Vagina (tissue), 2 donors: ENCODE measurements around the gene LRCH4.

Experiments
- CTCF ChIP-seq, 3 experiments: fragments of 450-650 bp in 2 of 3; fragments of 200-600 bp in 1 of 3; sonication (generic) in 1 of 3; IDR thresholded peaks; one replicate each; pipeline ENCODE4 v1.5.1; 2017 to 2019; ENCODE audit warnings: antibody characterized with exemption in 3 of 3, mild to moderate bottlenecking in 2 of 3, moderate library complexity in 2 of 3
- POLR2A ChIP-seq, 2 donors: fragments of 450-650 bp; IDR thresholded peaks; one replicate each; pipeline ENCODE4 v1.6.1; 2017; ENCODE audit warnings: antibody characterized with exemption in 2 of 2, mild to moderate bottlenecking in 2 of 2, moderate library complexity in 2 of 2
- POLR2AphosphoS5 ChIP-seq, 2 donors: sonication (generic); formaldehyde crosslinking; IDR thresholded peaks; one replicate each; pipeline ENCODE4 v1.9.0; 2017; ENCODE audit warnings: antibody characterized with exemption in 2 of 2, mild to moderate bottlenecking in 2 of 2, low read depth in 1 of 2; ENCODE audit not compliant: insufficient read depth in 1 of 2

- TF ChIP-seq POLR2AphosphoS5 (IDR thresholded peaks at IDR 0.05; ENCODE audit: insufficient read depth in 1 of 2, low read depth in 1 of 2) = no peak
- TF ChIP-seq POLR2A (IDR thresholded peaks at IDR 0.05) = no peak
- TF ChIP-seq CTCF (IDR thresholded peaks at IDR 0.05) = no peak
These were observed 21.2 kb upstream of the LRCH4 start for GRCh38 chr7:100607111-100607510.
